ENCODE measurements around the gene BCL7A. TPM values are rescaled to one million over a fixed set of nuclear protein-coding genes. Genes with fewer than 3 reads are reported as not detected.

The BCL7A gene
- total RNA-seq, 1 donor from 2014 or later, result 8.1 TPM

- H3K27me3 ChIP-seq, result no peaks in the 10 kb centered on the region
- peaks cover 47% of the 10 kb centered on the region for H3K4me1 ChIP-seq
- no peaks in the 10 kb centered on the region for H3K9me3 ChIP-seq
- TF ChIP-seq POLR2A (IDR thresholded peaks at IDR 0.05) (no peak), POLR2AphosphoS5 (IDR thresholded peaks at IDR 0.05; ENCODE audit: insufficient read depth in 1 of 2, low read depth in 1 of 2) (no peak), CTCF (IDR thresholded peaks at IDR 0.05) (no peak)
- no peaks in the 10 kb centered on the region for H3K36me3 ChIP-seq
- H3K4me3 ChIP-seq, result no peak overlapping the region
- DNase-seq (ENCODE audit: extremely low spot score in 2 of 2), result no peak
- H3K27ac ChIP-seq, result no peak overlapping the region
- intact Hi-C loops (cut with DNase I), result loop anchor here (10.0 kb wide), 1 partner anchor 114 kb away; the partner anchor contains the start of gene CFAP251
Observed at GRCh38 chr12:122028905-122029560, 7.3 kb downstream of the BCL7A start.

- TF ChIP-seq POLR2A (IDR thresholded peaks at IDR 0.05), result no peak
- peak in 1 of 2 donors; percentile 19 for TF ChIP-seq POLR2AphosphoS5 (IDR thresholded peaks at IDR 0.05; ENCODE audit: insufficient read depth in 1 of 2, low read depth in 1 of 2)
- no peak for TF ChIP-seq CTCF (IDR thresholded peaks at IDR 0.05)
- H3K4me1 ChIP-seq, result peaks cover 42% of the 10 kb centered on the region
- no peak overlapping the region for H3K27ac ChIP-seq
- intact Hi-C loops (cut with DNase I), result loop anchor here (10.0 kb wide), 1 partner anchor 115 kb away; the partner anchor contains the start of gene CFAP251
- no peaks in the 10 kb centered on the region for H3K9me3 ChIP-seq
- no peak overlapping the region for H3K4me3 ChIP-seq
- no peaks in the 10 kb centered on the region for H3K36me3 ChIP-seq
- no peak for DNase-seq (ENCODE audit: extremely low spot score in 2 of 2)
- no peaks in the 10 kb centered on the region for H3K27me3 ChIP-seq
Observed at GRCh38 chr12:122029620-122030423, 8.1 kb downstream of the BCL7A start.

- H3K36me3 ChIP-seq, result peaks cover 0 to under 1% of the 10 kb centered on the region in 2 donors
- H3K9me3 ChIP-seq, result no peaks in the 10 kb centered on the region
- H3K27ac ChIP-seq, result no peak overlapping the region
- no peak overlapping the region for H3K4me3 ChIP-seq
- no peaks in the 10 kb centered on the region for H3K27me3 ChIP-seq
- TF ChIP-seq CTCF (IDR thresholded peaks at IDR 0.05) (no peak), POLR2A (IDR thresholded peaks at IDR 0.05) (no peak), POLR2AphosphoS5 (IDR thresholded peaks at IDR 0.05; ENCODE audit: insufficient read depth in 1 of 2, low read depth in 1 of 2) (no peak)
- intact Hi-C loops (cut with DNase I), result no loop called here
- peaks cover 42% of the 10 kb centered on the region for H3K4me1 ChIP-seq
- DNase-seq (ENCODE audit: extremely low spot score in 2 of 2), result no peak
Observed at GRCh38 chr12:122030424-122031035, 8.8 kb downstream of the BCL7A start.

- H3K4me3 ChIP-seq, result no peak overlapping the region
- H3K4me1 ChIP-seq, result peaks cover 38% of the 10 kb centered on the region
- intact Hi-C loops (cut with DNase I), result no loop called here
- H3K27me3 ChIP-seq, result no peaks in the 10 kb centered on the region
- peaks cover 0 to 5% of the 10 kb centered on the region in 2 donors for H3K36me3 ChIP-seq
- no peak overlapping the region for H3K27ac ChIP-seq
- H3K9me3 ChIP-seq, result no peaks in the 10 kb centered on the region
- TF ChIP-seq POLR2A (IDR thresholded peaks at IDR 0.05), result no peak
- peak in 2 of 3 experiments; percentile 17 to 48 for TF ChIP-seq CTCF (IDR thresholded peaks at IDR 0.05)
- TF ChIP-seq POLR2AphosphoS5 (IDR thresholded peaks at IDR 0.05; ENCODE audit: insufficient read depth in 1 of 2, low read depth in 1 of 2), result no peak
- no peak for DNase-seq (ENCODE audit: extremely low spot score in 2 of 2)
Observed at GRCh38 chr12:122031342-122032216, 9.9 kb downstream of the BCL7A start.
